ENCODE results near the gene RIPOR2. TPM values are rescaled to one million over a fixed set of nuclear protein-coding genes. Genes with fewer than 3 reads are reported as not detected.

Gene RIPOR2
- total and polyA plus RNA-seq, 2 donors (not counting 3 experiments of a cell fraction or from before 2014, with no cell fraction given) = 0.10 TPM; not detected in 1

GRCh38 chr6:24899136-24899996 lies 36.4 kb downstream of the RIPOR2 start:
- FAIRE-seq (no peak), DNase-seq (ENCODE audit: low read depth, low spot score) (no peak)
- Histone ChIP-seq H3K4me2 (ENCODE audit: insufficient read depth, low read length) (no peak overlapping the region), H3K27ac (ENCODE audit: insufficient read depth, low read depth, low read length) (no peak overlapping the region), H3K4me3 (replicated peaks in 1 of 3; ENCODE audit: insufficient read depth in 1 of 3, low read depth in 1 of 3, low read length in 3 of 3) (no peak overlapping the region), H3K79me2 (ENCODE audit: control insufficient read depth, insufficient read depth, low read length) (no peaks in the 10 kb centered on the region), H2AFZ (ENCODE audit: low read depth, low read length) (no peak overlapping the region), H3K4me1 (ENCODE audit: control insufficient read depth, extremely low read depth, insufficient read depth, low read length) (no peaks in the 10 kb centered on the region), H3K9ac (replicated peaks; ENCODE audit: extremely low read depth, insufficient read depth, low read length) (no peak overlapping the region), H3K9me1 (replicated peaks; ENCODE audit: control insufficient read depth, extremely low read depth, insufficient read depth, low read length) (no peaks in the 10 kb centered on the region), H3K36me3 (ENCODE audit: control insufficient read depth in 2 of 2, extremely low read depth in 1 of 2, insufficient read depth in 2 of 2, low read length in 2 of 2) (no peaks in the 10 kb centered on the region), H3K9me3 (replicated peaks; ENCODE audit: control insufficient read depth, insufficient read depth, low read length) (no peaks in the 10 kb centered on the region), H4K20me1 (replicated peaks; ENCODE audit: control insufficient read depth, extremely low read depth, insufficient read depth, low read length) (no peaks in the 10 kb centered on the region), H3K27me3 (ENCODE audit: control insufficient read depth in 2 of 2, insufficient read depth in 2 of 2, low read length in 2 of 2) (no peaks in the 10 kb centered on the region)
- intact Hi-C loops (cut with micrococcal nuclease) (no loop called here), dilution Hi-C loops (cut with MboI; ENCODE audit: extremely low pct_ligation_motif_present, low sequenced_read_pairs) (no loop called here)
- no peak for TF ChIP-seq EZH2 (IDR thresholded peaks at IDR 0.05; ENCODE audit: borderline replicate concordance, low read depth, low read length, severe bottlenecking)
- TF ChIP-seq FOS (IDR thresholded peaks at IDR 0.05; ENCODE audit: borderline replicate concordance, insufficient read depth, low read length) = no peak
- TF ChIP-seq GATA2 (IDR thresholded peaks at IDR 0.05; ENCODE audit: insufficient read depth, insufficient read length, low read depth, low read length) = no peak
- no peak for TF ChIP-seq CTCF (IDR thresholded peaks at IDR 0.05; ENCODE audit: extremely low read depth in 1 of 2, insufficient read depth in 1 of 2, low read depth in 1 of 2, low read length in 2 of 2)
- no peak for TF ChIP-seq MYC (IDR thresholded peaks at IDR 0.05; ENCODE audit: low read depth, low read length)
- no peak for TF ChIP-seq POLR2AphosphoS5 (IDR thresholded peaks at IDR 0.05; ENCODE audit: insufficient read depth, low read depth, low read length)
- no peak for TF ChIP-seq JUN (IDR thresholded peaks at IDR 0.05; ENCODE audit: borderline replicate concordance, insufficient read depth, insufficient read length, low read depth)
- ChIA-PET CTCF (interaction anchor here (0.8 to 2.8 kb wide), 9 partner anchors 11 to 171 kb away, joined by 3 to 16 read pairs (median 3); no protein-coding TSS in a partner anchor), POLR2A (no interaction called here)
- no TSS peak for BruUV-seq (replicated peaks)

Measured in endothelial cell of umbilical vein (primary cell).